OCI-LY7 (cell line): ENCODE results near the gene OR4E1.

Experiments
- CTCF ChIP-seq: fragments of 200-600 bp; sonication (generic); conservative IDR thresholded peaks from 2 replicates; pipeline ENCODE4 v1.5.1; 2014; ENCODE audit warnings: mild to moderate bottlenecking, antibody characterized with exemption, low read length, moderate library complexity, mixed read lengths
- EZH2phosphoT487 ChIP-seq: fragments of 200-600 bp; sonication (generic); IDR thresholded peaks from 2 replicates; pipeline ENCODE4 v1.6.1; 2018; ENCODE audit warnings: low read depth, borderline replicate concordance, mild to moderate bottlenecking, mixed run types, antibody characterized with exemption, low read length, moderate library complexity, mixed read lengths

DNA sequence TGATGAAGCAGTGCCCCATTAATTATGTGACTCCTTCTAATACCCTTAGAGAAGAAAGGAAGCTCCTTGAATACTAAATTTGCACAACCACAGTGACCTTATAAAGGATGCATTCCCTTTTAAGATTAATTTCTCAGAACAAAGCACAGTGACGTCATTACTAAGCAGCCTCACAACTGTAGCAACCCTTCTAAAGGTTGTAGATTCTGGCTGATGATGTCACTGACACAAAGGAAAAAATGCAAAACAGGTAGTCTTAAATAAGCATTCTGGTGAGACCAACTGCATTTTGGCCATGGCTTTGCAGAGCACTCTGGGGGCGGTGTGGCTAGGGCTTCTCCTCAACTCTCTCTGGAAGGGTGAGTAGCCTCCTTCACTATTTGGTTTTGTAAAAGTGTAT lies 38.4 kb upstream of the OR4E1 start:
- TF ChIP-seq CTCF (no peak), EZH2phosphoT487 (no peak)
